Ecto neural progenitor cell (in vitro differentiated cells): ENCODE data around the gene DYNLRB1.
A peak's percentile ranks its signal among the peaks of the same experiment; 100 is the strongest.

Experiments used
- DNase-seq: peaks from one replicate; pipeline ENCODE4 v3.0.0-alpha.2; 2018; ENCODE audit warnings: low spot score

Gene DYNLRB1

GRCh38 chr20:34534391-34535165 is 18.4 kb downstream of the DYNLRB1 start:
- no peak for DNase-seq

- DNase-seq, result no peak
These were observed 19.1 kb downstream of the DYNLRB1 start for GRCh38 chr20:34535301-34535840.

GRCh38 chr20:34535857-34536256 is 19.6 kb downstream of the DYNLRB1 start:
- DNase-seq, result no peak

- DNase-seq, result peak; percentile 67
These were observed 20.7 kb downstream of the DYNLRB1 start for GRCh38 chr20:34536798-34537394.

- DNase-seq, result no peak
These were observed 21.4 kb downstream of the DYNLRB1 start for GRCh38 chr20:34537651-34538050.

GRCh38 chr20:34538671-34539123 is 22.5 kb downstream of the DYNLRB1 start:
- no peak for DNase-seq

GRCh38 chr20:34539756-34540155 is 23.5 kb downstream of the DYNLRB1 start:
- no peak for DNase-seq

GRCh38 chr20:34540596-34541263 is 24.5 kb downstream of the DYNLRB1 start:
- DNase-seq, result no peak

GRCh38 chr20:34541264-34541901 is 25.2 kb downstream of the DYNLRB1 start:
- DNase-seq, result no peak

GRCh38 chr20:34541917-34542316 is 25.7 kb downstream of the DYNLRB1 start:
- DNase-seq, result no peak

- no peak for DNase-seq
These were observed 26.2 kb downstream of the DYNLRB1 start for GRCh38 chr20:34542439-34542838.

- DNase-seq, result no peak
These were observed 27.3 kb downstream of the DYNLRB1 start for GRCh38 chr20:34543463-34544056.

- DNase-seq, result no peak
These were observed 28.0 kb downstream of the DYNLRB1 start for GRCh38 chr20:34544109-34544796.

GRCh38 chr20:34546751-34547181 is 30.5 kb downstream of the DYNLRB1 start:
- no peak for DNase-seq

- no peak for DNase-seq
These were observed 31.8 kb downstream of the DYNLRB1 start for GRCh38 chr20:34547844-34548613.

GRCh38 chr20:34549291-34549928 is 33.2 kb downstream of the DYNLRB1 start:
- DNase-seq, result no peak

GRCh38 chr20:34549929-34550305 is 33.7 kb downstream of the DYNLRB1 start:
- DNase-seq, result no peak

- DNase-seq, result no peak
These were observed 36.3 kb downstream of the DYNLRB1 start for GRCh38 chr20:34552569-34552968.

- no peak for DNase-seq
These were observed 37.2 kb downstream of the DYNLRB1 start for GRCh38 chr20:34553366-34553867.

- no peak for DNase-seq
These were observed 41.7 kb downstream of the DYNLRB1 start for GRCh38 chr20:34557936-34558319.
